ENCODE data around the gene TMEM115.

TMEM115 gene

GRCh38 chr3:50341996-50342650 is 17.2 kb downstream of the TMEM115 start:
- Mint-ChIP-seq H3K27me3 (ENCODE audit: low read depth) (peaks cover 58% of the 10 kb centered on the region), H3K36me3 (ENCODE audit: low read depth) (no peaks in the 10 kb centered on the region), H3K9me3 (no peaks in the 10 kb centered on the region), H3K4me3 (peak overlapping the region in 2 of 3 experiments; percentile 37 to 41), H3K27ac (no peak overlapping the region), H3K4me1 (peaks cover 33% of the 10 kb centered on the region)
- no peak for TF ChIP-seq CTCF (IDR thresholded peaks at IDR 0.05; ENCODE audit: unreplicated experiment in 3 of 3)

DNA sequence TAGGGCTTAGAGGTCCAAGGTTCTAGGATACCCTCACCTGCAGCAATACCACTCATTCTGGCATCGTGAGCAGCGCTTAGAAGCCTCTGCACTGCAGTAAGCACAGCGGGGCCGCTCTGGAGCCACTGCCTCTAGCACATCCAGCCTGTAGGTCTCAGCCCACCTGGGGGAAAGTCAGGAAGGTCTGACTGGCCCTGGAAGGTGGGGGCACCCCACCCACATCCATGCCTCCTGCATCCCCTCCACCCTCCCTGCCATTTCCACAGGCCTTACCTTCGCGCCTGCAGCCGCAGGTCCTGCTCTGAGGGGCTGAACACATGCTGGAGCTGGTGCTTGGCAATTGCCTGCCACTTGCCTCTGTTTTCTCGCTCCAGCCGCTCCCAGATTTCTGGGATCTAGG is 17.8 kb downstream of the TMEM115 start:
- Mint-ChIP-seq H3K36me3 (ENCODE audit: low read depth) (no peaks in the 10 kb centered on the region), H3K9me3 (no peaks in the 10 kb centered on the region), H3K4me3 (peak overlapping the region in 2 of 3 experiments; percentile 72 to 78), H3K27ac (no peak overlapping the region), H3K27me3 (ENCODE audit: low read depth) (peaks cover 58% of the 10 kb centered on the region), H3K4me1 (peaks cover 34% of the 10 kb centered on the region)
- TF ChIP-seq CTCF (IDR thresholded peaks at IDR 0.05; ENCODE audit: unreplicated experiment in 3 of 3): no peak

- H3K27me3 Mint-ChIP-seq (ENCODE audit: low read depth): peaks cover 57% of the 10 kb centered on the region
- no peaks in the 10 kb centered on the region for H3K36me3 Mint-ChIP-seq (ENCODE audit: low read depth)
- H3K4me3 Mint-ChIP-seq: peak within 1 kb of the TSS; percentile 81 to 94 (median 89)
- H3K4me1 Mint-ChIP-seq: peaks cover 34% of the 10 kb centered on the region
- TF ChIP-seq CTCF (IDR thresholded peaks at IDR 0.05; ENCODE audit: unreplicated experiment in 3 of 3): no peak
- H3K27ac Mint-ChIP-seq: peak within 1 kb of the TSS; percentile 60 to 96 (median 86)
- H3K9me3 Mint-ChIP-seq: no peaks in the 10 kb centered on the region
Measured at GRCh38 chr3:50340448-50341329, 18.6 kb downstream of the TMEM115 start, which contains the start of gene RASSF1. Gene RASSF1, minus strand, starts transcription at chr3:50340836. Its CDS starts 31 bp downstream, at chr3:50340805.

- Mint-ChIP-seq H3K36me3 (ENCODE audit: low read depth) (no peaks in the 10 kb centered on the region), H3K4me3 (peak overlapping the region; percentile 81 to 94 (median 89)), H3K27me3 (ENCODE audit: low read depth) (peaks cover 52% of the 10 kb centered on the region), H3K9me3 (no peaks in the 10 kb centered on the region), H3K4me1 (peaks cover 34% of the 10 kb centered on the region), H3K27ac (peak overlapping the region in 2 of 3 experiments; percentile 20 to 86)
- TF ChIP-seq CTCF (IDR thresholded peaks at IDR 0.05; ENCODE audit: unreplicated experiment in 3 of 3): no peak
Measured at GRCh38 chr3:50340147-50340447, 19.2 kb downstream of the TMEM115 start.

- H3K27me3 Mint-ChIP-seq (ENCODE audit: low read depth): peaks cover 52% of the 10 kb centered on the region
- peak overlapping the region; percentile 34 to 96 (median 86) for H3K27ac Mint-ChIP-seq
- no peaks in the 10 kb centered on the region for H3K36me3 Mint-ChIP-seq (ENCODE audit: low read depth)
- H3K4me3 Mint-ChIP-seq: peak overlapping the region; percentile 81 to 94 (median 89)
- H3K9me3 Mint-ChIP-seq: no peaks in the 10 kb centered on the region
- no peak for TF ChIP-seq CTCF (IDR thresholded peaks at IDR 0.05; ENCODE audit: unreplicated experiment in 3 of 3)
- H3K4me1 Mint-ChIP-seq: peaks cover 34% of the 10 kb centered on the region
Measured at GRCh38 chr3:50339485-50340146, 19.7 kb downstream of the TMEM115 start.
